ENCODE measurements around the gene BAHD1. TPM values are rescaled to one million over a fixed set of nuclear protein-coding genes. Genes with fewer than 3 reads are reported as not detected.

Gene BAHD1
- total RNA-seq, 1 donor = 11.2 TPM

DNA sequence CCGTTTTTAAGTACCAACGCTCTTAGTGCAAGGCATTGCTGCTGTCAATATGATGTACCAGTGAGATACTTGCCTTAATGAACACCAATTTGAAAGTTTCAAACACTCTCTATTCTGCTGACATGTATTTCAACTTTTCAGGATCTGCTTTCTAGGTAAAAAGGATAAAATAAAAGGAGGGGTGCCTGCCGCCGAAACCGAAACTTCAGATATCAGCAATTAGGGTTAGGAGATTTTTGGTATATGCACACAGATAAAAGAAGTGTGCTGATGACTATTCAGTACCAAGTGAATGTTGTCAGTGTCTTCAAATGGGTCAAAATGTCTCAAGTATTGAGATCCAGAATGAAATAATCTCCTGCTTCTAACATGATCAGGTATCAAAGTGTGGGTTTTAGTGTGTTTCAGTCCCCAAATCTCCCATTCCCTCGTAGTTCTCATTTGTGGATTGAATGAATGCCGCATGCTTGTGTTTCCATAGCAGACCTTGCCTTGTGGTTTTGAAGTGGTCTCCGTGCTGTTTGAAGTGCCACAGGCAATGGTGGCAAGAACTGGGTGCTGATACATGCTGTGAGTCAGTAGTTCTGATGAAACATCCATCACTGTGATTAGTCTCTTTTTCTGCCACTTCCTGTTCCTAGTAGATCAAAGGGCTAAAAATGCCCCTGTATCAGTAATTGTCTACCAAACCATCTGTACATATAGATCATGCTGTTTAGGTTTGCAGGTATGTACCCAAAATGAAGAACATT lies 52.5 kb downstream of the BAHD1 start:
- TF ChIP-seq, protein P1, sequence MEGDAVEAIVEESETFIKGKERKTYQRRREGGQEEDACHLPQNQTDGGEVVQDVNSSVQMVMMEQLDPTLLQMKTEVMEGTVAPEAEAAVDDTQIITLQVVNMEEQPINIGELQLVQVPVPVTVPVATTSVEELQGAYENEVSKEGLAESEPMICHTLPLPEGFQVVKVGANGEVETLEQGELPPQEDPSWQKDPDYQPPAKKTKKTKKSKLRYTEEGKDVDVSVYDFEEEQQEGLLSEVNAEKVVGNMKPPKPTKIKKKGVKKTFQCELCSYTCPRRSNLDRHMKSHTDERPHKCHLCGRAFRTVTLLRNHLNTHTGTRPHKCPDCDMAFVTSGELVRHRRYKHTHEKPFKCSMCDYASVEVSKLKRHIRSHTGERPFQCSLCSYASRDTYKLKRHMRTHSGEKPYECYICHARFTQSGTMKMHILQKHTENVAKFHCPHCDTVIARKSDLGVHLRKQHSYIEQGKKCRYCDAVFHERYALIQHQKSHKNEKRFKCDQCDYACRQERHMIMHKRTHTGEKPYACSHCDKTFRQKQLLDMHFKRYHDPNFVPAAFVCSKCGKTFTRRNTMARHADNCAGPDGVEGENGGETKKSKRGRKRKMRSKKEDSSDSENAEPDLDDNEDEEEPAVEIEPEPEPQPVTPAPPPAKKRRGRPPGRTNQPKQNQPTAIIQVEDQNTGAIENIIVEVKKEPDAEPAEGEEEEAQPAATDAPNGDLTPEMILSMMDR (IDR thresholded peaks at IDR 0.05; ENCODE audit: insufficient read depth, low read depth, low read length) = no peak
- DNase-seq (ENCODE audit: low read depth) = no peak
- no peak overlapping the region for H3K4me3 ChIP-seq (ENCODE audit: low read depth, low read length)

DNA sequence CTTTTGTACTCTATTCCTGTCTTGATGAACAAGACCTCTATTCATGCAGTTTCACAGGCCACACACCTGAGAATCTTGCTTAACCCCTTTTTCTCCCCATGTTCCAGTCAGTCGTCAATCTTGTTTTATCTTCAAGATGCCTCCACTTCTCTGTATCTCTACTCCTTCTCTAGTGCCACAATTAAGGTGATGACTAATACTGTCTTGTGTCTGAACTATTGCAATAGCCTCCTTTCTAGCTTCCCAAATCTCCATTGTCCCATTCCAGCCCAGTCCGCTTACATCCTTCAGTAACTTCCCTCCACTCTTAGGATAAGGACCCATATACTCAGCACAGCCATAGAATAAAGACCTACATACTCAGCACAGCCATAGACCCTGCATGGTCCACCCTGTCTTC lies 54.8 kb downstream of the BAHD1 start:
- TF ChIP-seq, protein P1 (IDR thresholded peaks at IDR 0.05; ENCODE audit: insufficient read depth, low read depth, low read length) = no peak
- DNase-seq (ENCODE audit: low read depth) = no peak
- H3K4me3 ChIP-seq (ENCODE audit: low read depth, low read length) = no peak overlapping the region

DNA sequence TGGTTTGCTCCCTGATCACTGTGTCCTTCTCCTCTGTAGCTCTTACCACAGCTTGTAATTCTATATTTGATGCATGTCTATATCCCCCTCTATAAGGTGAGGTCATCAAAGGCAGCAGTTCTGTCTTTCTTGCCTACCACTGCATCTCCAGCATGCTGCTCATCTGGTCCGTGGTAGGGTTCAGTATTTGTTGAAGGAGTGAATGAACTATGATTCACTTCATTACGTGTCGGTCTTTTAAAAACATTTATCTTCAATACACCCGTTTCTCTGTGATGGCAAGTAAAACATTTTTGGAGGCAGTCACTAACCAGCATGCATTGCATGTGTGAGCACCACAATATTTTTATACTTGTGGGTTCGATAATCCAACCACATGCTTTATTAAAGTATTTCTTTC lies 57.7 kb downstream of the BAHD1 start:
- H3K4me3 ChIP-seq (ENCODE audit: low read depth, low read length) = no peak overlapping the region
- peak; percentile 20 for DNase-seq (ENCODE audit: low read depth)
- TF ChIP-seq, protein P1 (IDR thresholded peaks at IDR 0.05; ENCODE audit: insufficient read depth, low read depth, low read length) = no peak

DNA sequence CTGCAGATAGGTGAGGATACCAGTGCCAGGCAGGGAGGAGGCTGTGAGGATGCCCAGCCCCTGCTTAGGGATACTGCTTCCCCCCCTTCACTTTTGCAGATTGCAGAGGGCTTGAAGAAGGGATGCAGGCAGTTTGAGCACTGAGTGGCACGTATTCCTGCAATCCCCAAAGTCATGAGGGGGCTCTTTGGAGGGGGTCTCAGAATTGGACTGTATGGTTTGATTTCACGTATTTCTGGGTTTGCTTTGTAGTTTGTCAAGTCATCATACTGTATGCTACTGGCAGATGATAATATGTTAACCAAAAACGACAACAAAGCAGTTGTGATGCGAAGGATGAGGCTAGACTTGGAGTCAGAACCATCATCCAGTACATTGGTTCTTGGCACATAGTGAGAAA lies 58.1 kb downstream of the BAHD1 start:
- TF ChIP-seq, protein P1 (IDR thresholded peaks at IDR 0.05; ENCODE audit: insufficient read depth, low read depth, low read length) = no peak
- no peak overlapping the region for H3K4me3 ChIP-seq (ENCODE audit: low read depth, low read length)
- DNase-seq (ENCODE audit: low read depth) = no peak

DNA sequence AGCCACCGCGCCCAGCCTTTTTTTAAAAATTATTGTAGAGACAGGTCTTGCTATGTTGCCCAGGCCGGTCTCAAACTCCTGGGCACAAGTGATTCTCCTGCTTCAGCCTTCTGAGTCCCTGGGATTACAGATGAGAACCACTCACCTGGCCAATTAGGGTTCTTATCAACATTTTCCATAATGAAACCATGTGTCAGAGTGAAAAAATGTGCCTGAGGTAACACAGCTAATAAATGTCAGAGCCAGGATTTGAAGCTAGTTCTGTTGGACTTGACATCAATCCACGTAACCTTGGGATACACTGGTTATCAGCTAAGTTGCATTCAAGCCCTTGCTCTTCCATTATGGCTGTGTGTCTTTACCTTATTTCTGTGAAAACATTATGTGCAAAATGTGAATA lies 59.2 kb downstream of the BAHD1 start:
- H3K4me3 ChIP-seq (ENCODE audit: low read depth, low read length) = no peak overlapping the region
- DNase-seq (ENCODE audit: low read depth) = no peak
- TF ChIP-seq, protein P1 (IDR thresholded peaks at IDR 0.05; ENCODE audit: insufficient read depth, low read depth, low read length) = no peak

DNA sequence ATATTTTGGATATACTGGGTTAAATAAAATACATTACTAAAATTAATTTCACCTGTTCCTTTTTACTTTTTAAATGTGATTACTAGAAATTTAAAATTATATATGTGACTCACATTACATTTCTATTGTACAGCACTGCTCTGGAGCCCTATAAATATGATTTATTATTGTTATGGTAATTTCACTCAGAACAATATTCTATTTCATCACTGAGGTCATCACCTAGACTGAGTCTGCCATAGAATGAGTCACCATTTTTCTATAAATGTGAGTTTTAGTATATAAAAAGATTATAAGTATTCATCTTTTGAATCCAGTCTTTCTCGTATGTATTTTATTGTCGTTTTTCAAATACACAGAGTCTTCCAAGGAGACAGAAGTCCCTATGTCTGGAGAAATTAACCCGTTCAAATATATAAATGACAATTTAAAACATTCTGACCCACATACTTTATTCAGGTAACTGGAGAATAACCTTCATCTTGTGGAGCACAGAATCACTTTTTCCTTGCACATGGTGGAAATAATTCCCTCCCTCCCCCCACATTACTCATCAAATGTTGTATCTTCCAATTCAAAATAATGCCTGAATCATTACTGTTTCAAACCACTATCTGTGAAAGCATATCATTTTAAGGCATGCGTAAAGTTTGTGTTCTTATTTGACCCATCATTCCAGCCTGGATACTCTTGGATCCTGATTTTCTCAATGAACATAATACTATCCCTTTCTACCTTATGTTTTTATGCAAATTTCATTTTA lies 60.0 kb downstream of the BAHD1 start:
- DNase-seq (ENCODE audit: low read depth) = peak; percentile 51
- TF ChIP-seq, protein P1 (IDR thresholded peaks at IDR 0.05; ENCODE audit: insufficient read depth, low read depth, low read length) = no peak
- no peak overlapping the region for H3K4me3 ChIP-seq (ENCODE audit: low read depth, low read length)
